GM19438 (cell line): ENCODE measurements around the gene ENOX2.
"Not testable (repeated sequence)": the region's sequence is repeated elsewhere in the genome, so short reads cannot be mapped to it uniquely, and the experiment has no call there.

ENCODE experiments used
- ATAC-seq: cut with Tn5 transposase; IDR thresholded peaks from one replicate; pipeline ENCODE4 v1.9.1; 2021; ENCODE audit warnings: low read depth; ENCODE audit not compliant: unreplicated experiment

The ENOX2 gene

DNA sequence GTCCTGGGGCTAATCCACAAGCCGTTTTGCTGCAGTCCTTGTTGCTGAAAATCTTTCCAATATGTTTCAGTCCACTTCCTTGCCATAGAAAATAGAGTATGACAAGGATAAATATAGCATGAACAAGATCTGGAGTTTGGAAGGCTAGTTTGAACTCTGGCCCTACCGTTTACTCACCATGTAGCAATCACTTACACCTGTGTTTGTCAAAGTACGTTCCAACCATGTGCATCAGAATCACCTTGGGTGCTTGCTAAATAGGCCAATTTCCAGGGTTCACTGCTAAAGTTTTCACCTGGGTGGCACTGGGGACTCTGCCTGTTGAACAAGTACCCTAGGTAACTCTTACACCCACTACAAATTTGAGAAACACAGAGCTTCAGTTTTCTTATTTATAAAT is 188.9 kb downstream of the ENOX2 start:
- ATAC-seq = no peak

DNA sequence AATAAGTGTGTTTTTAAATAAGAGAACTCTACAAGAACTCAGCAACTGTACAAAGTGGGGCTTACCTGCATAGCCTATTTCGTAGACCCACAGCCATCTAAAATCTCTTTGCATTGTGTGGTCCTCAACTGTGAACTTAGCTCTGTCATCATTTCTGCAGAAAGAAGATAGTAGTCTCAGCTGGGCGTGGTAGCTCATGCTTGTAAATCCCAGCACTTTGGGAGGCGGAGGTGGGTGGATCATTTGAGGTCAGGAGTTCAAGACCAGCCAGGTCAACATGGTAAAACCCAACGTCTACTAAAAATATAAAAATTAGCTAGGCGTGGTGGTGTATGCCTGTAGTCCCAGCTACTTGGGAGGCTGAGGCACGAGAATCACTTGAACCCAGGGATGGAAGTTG is 193.8 kb downstream of the ENOX2 start:
- ATAC-seq = not testable (repeated sequence)

DNA sequence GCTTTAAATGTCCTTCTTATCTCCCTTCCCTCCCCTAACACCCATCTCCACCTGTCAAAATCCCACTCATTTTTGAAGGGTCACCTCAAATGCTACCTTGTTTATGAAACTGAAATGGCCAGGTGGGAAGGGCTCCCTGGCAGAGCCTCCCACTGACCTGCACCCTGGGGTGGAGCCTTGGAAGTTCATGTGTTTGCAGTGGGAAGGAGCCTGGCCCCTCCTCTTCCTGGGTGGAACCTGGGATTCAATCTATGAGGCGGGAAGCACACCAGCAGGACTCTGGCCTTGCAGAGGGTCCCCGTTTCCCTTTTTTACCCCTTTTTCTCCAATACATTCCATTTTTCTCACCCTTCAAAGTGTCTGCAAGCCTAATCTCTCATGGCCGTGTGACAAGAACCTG is 197.4 kb downstream of the ENOX2 start:
- no peak for ATAC-seq

DNA sequence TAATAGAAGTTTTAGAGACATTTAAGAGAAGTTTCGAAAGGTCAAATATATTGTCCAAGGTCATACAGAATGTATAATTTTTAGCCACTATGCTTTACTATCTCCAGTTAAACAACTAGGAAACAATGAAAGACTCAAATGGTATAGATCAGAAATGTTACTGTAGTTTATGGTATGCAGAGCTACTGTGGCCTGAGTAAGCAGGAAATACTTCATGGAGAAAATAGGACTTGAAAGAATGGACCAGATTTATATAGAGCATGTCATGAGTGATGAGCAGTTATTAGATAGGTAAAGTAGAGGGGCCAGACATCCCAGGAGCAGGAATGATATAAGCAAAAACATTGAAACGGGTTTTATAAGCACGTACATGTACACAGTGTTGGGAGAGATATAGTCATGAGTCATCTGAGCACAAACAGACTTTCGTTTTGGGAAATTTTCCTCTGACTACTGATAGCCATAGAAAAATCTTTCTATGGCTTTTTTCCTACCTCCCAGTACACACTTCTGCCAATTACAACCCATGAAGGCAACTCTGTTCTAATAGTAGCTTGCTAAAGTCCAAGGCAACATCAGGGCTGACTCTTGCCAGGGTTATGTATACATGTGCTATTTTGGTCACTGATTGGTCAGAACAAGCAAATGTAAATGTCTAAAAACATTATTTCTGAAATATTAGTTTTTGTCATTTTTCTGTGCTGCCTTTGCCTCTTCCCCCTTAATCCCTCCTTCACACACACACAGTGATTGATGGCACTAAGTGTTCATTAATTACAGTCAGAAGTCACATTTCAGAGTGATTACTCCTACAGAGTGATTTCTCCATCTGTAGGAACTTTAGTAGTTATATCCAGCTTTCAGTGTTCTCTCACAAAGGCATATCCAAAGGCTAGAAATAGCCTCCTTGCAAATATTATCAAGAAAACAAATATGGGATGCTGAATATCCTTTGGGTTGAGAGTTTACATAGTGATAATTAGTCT is 198.7 kb downstream of the ENOX2 start:
- ATAC-seq = no peak

DNA sequence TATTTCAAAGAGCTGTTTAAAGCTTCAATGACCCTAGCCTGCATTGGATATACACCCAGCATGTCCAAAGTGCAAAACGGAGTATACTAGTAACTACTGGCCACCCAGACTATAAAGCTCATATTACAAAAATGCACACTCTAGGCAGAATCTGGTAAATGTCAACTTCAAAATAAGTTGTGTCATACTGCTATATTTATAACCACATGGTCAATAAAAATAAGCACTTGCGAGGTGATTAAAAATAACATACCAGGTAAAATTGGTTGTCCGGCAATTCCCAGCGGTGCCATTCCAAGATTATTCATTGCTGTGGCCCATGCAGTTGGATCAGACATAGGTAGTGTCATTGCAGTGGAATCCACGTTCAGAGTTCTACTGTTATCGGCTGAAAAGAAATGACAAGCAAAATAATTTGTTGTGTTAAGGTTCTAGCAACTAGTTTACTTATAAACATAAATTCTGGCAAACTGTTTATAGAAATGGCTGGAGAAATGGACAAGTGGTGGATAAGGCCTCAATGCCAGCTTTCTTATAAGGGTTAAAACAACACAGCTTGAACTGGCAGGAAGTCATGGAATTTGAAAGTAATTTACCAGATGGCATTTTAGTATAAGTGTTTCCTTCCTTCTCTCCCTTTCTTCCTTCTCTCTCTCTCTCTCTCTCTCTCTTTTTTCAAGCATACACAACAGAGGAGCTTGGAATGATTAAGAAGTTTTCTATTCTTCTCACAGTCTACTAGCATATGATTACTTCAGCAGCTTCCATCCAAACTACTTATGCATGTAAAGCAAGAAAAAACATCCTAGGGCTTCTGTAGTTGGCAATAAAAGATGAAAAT is 199.9 kb downstream of the ENOX2 start:
- ATAC-seq = no peak

DNA sequence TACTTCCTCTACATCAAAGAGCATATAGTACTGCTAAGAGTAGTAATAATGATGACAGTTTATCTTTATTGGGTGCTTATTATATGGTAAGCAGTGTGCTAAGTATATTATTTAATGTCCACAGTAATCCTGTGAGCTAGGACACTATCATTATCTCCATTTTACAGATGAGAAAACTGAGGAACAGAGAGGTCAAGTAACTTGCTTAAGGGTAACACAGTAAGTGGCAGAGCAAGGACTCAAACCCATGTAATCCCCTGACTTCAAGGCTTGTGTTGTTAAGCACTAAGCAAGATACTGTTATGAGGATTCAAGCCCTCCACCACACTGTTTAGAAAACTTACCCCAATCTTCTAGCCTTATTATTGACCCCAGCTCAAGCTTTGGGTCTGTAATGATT is 202.4 kb downstream of the ENOX2 start:
- no peak for ATAC-seq

DNA sequence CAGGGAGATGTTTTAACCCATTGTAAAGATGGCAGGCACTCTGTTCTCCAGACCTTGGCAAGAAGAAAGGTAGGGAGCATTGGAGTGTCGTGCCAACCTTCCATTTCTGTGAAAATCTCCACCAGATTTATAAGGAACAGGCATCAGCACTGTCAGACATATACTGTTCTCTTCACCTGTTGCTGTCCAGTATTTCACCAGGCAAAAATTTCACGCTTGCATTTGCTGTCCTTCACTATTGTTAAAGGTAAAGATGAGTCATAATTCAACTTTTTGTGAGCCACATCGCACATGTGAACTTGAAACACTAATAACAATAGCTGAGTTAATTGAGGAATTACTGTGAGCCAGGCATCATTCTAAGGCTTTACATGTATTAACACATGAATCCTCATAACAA is 203.4 kb downstream of the ENOX2 start:
- ATAC-seq = no peak

DNA sequence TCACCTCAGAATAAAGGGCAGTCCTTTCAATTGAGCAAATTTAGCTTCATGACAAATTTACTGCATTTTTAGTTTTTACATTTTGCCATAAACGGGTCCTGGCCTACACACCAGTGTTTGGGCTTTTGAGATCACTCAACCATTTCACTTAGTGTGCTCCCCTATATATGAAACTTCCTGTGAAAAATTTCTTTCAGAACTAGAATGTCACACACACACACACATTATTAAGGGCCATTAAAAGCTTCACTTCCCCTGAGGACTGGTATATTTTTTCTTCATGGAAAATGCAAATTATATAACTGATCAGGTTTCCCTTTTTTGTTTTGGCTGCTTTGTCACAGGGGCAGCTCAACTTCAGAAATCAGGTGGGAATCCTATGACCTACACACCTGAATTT is 206.5 kb downstream of the ENOX2 start:
- no peak for ATAC-seq

DNA sequence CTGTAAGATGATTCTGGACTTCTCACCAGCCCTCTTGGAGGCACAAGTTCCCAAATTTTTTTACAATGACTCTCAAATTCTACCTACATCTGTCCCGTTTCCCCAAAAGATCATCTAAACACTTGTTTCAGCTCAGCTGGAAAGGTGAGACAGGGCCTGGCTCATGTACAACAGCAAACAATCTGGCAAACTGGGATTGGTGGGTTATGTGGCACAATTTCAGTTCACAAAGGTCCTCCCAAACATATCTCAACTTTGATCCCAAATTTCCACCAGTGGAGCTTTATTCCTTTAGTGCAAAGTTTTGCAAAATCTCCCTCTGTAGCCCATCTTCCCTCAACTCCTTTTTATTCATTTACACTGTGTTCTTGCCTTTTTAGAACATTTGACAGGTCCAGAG is 207.1 kb downstream of the ENOX2 start:
- no peak for ATAC-seq

DNA sequence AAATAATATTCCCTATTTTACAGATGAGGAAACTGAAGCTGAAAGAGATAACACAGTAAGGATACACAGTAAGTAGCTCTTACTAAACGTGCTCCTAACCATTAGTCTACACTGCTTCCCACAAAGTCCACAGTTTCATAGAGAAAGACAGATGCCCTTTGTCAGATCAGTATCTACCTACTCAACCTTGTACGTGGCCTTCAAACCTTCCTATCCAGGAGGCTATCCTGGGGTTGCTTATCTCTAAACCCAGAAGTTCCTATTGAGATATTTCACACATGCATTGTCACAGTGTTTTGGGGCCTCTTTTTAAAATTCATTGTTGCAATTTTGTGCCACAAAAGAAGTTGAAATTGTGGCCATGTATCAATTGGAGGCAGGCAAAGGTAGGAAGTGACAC is 208.0 kb downstream of the ENOX2 start:
- ATAC-seq = no peak

DNA sequence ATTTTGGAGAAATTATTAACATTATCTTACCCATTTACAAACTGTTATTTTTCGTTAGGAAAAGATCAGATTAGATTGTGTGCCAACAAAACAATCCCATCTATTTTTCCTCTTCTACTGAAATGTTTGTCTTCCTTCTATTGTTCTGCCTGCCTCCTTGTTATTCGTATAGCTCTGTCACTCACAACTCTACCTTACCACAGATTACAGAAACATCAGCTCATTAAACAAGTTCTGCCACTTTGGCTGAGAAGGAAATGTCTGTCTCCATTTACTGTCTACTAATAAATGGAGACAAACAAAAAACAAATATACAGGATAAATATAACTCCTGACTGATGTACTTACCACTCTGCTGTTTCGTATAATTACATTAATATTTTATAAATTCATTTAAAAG is 211.4 kb downstream of the ENOX2 start:
- ATAC-seq = no peak

DNA sequence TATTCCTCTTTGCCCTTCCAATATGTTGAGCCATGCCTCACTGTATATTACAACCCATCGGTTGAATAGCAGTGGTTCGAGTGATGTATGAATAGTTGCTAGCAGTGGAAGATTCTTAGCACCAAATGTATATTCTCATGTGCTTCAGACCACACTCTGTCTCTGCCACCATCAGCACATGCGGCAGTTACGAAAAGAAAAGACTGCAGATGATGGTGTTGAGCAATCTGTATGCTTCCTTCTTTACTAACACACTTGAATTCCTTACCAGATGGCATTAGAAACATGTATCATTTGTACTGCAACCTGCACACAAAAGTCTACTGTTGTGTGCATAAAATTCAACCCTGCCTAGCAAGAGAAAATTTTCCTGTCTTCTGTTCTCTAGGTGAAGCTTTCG is 214.6 kb downstream of the ENOX2 start:
- no peak for ATAC-seq

DNA sequence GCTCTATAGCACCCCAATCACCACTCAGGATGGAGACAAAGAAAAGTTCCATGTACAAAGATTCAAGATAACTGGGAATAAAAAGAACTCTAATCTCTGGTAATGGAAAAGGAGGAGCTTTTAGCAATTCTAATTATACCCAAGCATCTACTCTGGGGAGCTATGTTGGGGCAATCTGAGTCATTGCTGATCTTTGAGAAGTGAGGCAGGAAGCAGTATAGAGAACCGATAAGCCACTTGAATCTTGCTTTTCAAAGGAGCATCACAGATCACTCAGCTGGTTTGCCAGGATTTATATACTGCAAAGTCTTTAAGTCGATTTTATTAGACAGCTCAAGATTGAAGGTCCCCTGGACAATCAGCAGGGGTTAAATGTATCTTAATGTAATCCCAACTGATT is 220.0 kb downstream of the ENOX2 start:
- ATAC-seq = no peak

DNA sequence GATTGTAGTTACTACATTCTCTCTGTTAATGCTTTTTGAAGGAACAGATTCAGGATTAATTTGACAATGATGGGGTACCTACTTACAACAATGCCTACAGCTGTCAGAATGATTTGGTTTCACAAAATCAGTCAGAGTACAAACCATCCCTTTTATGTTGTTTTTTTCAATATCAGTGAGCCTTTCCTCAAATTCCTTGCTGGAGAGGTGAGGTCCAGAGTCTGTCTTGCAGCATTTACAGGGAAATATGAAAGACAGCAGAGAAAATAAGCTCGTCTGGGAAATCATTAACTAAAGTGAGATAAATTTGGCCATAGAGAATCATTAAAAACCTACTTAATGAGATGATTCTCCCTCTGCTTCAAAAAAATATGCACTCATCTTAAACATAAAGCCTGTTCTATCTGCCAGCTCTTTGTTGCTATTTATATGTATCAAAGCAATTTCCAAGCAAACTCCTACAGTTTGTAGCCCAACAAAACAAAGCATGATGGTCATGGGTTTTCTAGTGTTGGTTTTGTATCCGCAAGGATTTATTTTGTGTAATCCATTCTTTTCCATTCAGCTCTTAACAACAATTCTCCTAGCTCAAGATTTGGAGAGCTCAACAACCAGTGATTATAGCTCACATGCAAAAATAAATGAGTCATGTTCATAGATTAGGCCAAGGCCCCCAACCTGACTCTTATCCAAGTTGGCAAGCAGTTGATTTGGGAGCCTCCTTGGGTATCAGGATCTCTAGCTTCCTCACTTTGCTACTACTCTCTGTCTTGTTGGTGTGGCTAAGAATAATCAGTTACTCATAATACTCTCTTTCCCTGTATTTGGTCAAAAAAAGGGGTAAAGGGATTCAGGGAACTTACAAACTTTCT is 222.6 kb downstream of the ENOX2 start:
- ATAC-seq = no peak

DNA sequence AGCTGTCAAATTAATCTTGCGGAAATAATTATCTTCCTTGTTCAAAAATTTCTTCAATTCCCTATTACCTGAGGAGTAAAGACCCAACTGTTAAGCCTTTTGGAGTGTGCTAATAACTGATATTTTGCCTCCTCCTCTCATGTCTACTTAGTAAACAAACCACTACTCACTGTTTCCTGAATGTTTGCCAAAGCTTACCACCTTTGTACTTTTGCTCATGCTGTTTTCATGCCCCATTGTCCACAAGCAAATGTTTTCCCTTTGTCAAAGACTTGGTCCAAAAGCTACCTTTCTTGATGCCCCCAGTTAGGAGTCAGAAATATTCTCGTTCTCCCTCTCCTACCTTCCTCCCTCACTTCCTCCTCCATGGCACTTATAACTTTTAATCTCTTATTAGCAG is 226.1 kb downstream of the ENOX2 start:
- ATAC-seq = no peak

DNA sequence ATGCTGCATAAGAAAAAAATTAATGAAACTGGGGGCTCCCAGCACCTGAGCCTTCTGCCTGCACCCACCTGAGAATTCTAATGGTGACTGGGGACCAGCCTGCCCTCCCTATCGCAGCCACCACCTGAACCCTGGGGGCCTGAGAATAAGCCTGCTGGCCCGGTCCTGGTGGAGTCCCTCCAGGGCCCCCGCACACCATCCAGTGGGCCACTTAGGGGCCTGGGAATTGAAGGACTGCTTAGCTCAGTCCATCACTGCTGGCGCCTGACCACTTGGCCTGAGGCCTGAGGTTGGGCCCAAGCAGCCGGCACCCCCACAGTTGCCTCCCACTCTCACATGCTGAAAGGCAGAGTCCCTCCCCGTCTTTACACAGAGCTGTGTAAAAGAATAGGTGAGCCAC is 230.8 kb downstream of the ENOX2 start:
- no peak for ATAC-seq

DNA sequence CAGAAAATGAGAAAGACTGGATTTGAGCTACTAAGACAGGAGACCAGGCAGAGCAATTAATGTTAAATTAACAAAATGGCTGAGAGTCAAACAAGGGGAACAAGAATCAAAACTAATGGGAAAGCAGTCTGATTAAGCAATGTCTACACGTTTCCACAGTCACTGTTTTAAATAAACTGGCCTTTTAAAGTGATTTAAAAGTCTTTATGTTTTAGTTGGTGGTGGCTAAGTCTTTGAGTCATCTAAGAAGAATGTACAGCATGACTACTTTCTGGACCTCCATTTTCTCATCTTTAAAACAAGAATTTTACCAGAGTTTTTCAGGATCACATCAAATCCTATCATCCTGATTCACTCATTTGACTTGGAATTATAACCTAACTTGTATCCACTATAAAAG is 233.8 kb downstream of the ENOX2 start:
- no peak for ATAC-seq

DNA sequence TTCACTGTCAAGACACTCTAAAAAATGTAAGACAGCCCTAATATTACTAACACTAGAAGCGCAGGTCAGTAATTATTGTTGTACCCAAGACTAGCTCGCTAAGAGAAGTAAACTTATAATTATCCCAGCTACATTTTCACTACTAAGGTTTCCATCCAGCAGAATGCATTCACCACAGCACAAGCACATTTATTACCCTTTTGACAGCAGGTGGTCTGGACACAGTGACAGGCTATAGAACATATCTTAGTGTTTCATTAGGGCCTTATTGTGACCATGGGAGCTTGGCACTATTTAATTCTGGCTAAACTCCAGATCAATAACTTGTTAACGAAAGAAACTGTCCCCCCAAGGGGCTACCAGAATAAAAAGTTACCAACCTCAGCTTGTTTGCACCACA is 237.7 kb downstream of the ENOX2 start:
- no peak for ATAC-seq

DNA sequence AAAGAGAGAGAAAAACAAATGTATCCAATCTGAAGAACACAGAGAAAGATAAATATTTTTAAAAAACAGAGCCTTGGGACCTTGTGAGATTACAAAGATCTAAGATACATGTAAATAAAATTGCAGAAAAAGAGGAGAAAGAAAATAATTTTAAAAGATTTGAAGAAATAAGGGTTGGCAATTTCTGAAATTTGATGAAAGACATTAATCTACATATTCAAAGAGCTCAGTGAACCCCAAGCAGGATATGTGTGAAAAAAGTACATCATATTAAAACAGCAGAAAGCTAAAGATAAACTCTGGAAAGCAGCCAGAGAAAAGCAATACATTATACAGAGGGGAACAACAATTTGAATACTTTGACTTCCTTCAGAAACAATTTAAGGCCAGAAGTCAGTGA is 244.7 kb downstream of the ENOX2 start:
- ATAC-seq = no peak

DNA sequence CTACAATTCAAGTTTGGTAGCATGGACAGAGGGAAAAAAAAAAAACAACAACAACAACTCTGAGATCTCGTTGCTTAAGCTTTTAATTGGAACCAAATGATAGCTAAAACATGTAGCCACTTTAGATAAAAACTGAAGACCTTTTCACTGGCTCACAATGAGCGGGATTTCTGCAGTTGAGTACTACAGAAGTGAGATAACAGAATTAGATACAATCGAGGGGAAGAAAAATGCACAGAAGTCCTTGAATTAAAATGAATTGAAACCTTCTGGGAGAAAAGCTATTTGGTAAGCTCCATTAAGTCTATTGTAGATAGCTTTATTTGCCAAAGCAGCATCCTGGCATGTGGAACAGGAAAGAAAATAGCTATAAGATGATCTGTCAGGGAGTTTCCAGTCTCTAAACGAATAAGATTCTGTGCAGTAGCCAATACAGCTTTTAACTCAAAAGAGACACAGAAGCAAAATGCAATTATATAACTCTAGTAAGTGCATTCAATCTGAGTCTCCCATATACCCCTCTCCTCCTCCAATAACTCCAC is 248.5 kb downstream of the ENOX2 start:
- ATAC-seq = no peak
